Prostate gland (tissue), 2 donors: ENCODE data around the gene ADGB. TPM values are rescaled to one million over a fixed set of nuclear protein-coding genes. Genes with fewer than 3 reads are reported as not detected.
"Not testable (repeated sequence)": the region's sequence is repeated elsewhere in the genome, so short reads cannot be mapped to it uniquely, and the experiment has no call there.

ENCODE experiments used
- DNase-seq: peaks from one replicate; pipeline ENCODE4 v3.0.0-alpha.2; 2019; ENCODE audit warnings: low spot score
- H3K27ac ChIP-seq, 2 donors: fragments of 200-600 bp; sonication (generic); 2 replicates each; pipeline ENCODE4 v1.5.1; 2017 to 2019
- H3K27me3 ChIP-seq: fragments of 200-600 bp; sonication (generic); replicated peaks from 2 replicates; pipeline ENCODE4 v1.5.1; 2019; ENCODE audit not compliant: insufficient read depth
- H3K36me3 ChIP-seq, 2 donors: fragments of 200-600 bp; sonication (generic); 1 replicate in 1 of 2; 2 replicates in 1 of 2; pipeline versions ENCODE4 v1.5.1 to v1.8.1; 2017 to 2019
- H3K4me1 ChIP-seq: fragments of 200-600 bp; sonication (generic); replicated peaks from 2 replicates; pipeline ENCODE4 v1.5.1; 2019
- H3K4me3 ChIP-seq, 2 donors: fragments of 200-600 bp; sonication (generic); 2 replicates each; pipeline ENCODE4 v1.5.1; 2017 to 2019
- H3K9me3 ChIP-seq: fragments of 200-600 bp; sonication (generic); 2 replicates; pipeline ENCODE4 v1.5.1; 2017
- POLR2A ChIP-seq: fragments of 450-650 bp; IDR thresholded peaks from one replicate; pipeline ENCODE4 v1.6.1; 2016; ENCODE audit warnings: antibody characterized with exemption, mild to moderate bottlenecking
- POLR2AphosphoS5 ChIP-seq: sonication (generic); formaldehyde crosslinking; IDR thresholded peaks from one replicate; pipeline ENCODE4 v1.6.1; 2017; ENCODE audit warnings: antibody characterized with exemption
- WGBS: methylation state at CpG from one replicate; pipeline ENCODE4 v1.1.5; 2018; 5-methylcytosine and 5-hydroxymethylcytosine counted together
- intact Hi-C: fragments of 100-400 bp; cut with DNase I; formaldehyde crosslinking; loops from one replicate; pipeline ENCODE4 v1.14.2; 2022
- total RNA-seq, 2 donors: library from RNA; depleted of rRNA; stranded (reverse); fragments of >200 nt; gene quantifications; one replicate each; pipeline ENCODE4 v1.1.0, GENCODE V29; 2016
- TF ChIP-seq, protein P1 (sequence below), 4 experiments: fragments of 200-600 bp in 2 of 4; fragments of 450-650 bp in 2 of 4; sonication (generic) in 2 of 4; IDR thresholded peaks; 1 replicate in 3 of 4; 2 replicates in 1 of 4; pipeline ENCODE4 v1.5.1; 2016 to 2019; ENCODE audit warnings: antibody characterized with exemption in 4 of 4, mild to moderate bottlenecking in 2 of 4, moderate library complexity in 2 of 4

The ADGB gene
- total RNA-seq: 1 to 10 TPM in 1 of 2 donors, not detected in 1; 8.1 TPM

- Histone ChIP-seq H3K36me3 (no peaks in the 10 kb centered on the region), H3K27me3 (no peaks in the 10 kb centered on the region), H3K9me3 (no peaks in the 10 kb centered on the region), H3K4me3 (peak within 1 kb of the TSS; percentile 1 to 10), H3K27ac (no peak within 1 kb of the TSS), H3K4me1 (no peaks in the 10 kb centered on the region)
- intact Hi-C loops: no loop called here
- 7% methylated on average over 32 of the region's 32 CpGs for WGBS
- TF ChIP-seq, protein P1, sequence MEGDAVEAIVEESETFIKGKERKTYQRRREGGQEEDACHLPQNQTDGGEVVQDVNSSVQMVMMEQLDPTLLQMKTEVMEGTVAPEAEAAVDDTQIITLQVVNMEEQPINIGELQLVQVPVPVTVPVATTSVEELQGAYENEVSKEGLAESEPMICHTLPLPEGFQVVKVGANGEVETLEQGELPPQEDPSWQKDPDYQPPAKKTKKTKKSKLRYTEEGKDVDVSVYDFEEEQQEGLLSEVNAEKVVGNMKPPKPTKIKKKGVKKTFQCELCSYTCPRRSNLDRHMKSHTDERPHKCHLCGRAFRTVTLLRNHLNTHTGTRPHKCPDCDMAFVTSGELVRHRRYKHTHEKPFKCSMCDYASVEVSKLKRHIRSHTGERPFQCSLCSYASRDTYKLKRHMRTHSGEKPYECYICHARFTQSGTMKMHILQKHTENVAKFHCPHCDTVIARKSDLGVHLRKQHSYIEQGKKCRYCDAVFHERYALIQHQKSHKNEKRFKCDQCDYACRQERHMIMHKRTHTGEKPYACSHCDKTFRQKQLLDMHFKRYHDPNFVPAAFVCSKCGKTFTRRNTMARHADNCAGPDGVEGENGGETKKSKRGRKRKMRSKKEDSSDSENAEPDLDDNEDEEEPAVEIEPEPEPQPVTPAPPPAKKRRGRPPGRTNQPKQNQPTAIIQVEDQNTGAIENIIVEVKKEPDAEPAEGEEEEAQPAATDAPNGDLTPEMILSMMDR (IDR thresholded peaks at IDR 0.05): no peak
- TF ChIP-seq POLR2AphosphoS5: no peak
- DNase-seq: no peak
Observed at GRCh38 chr6:146598772-146599405, at the start of gene ADGB. ADGB (plus strand) TSS chr6:146598972; CDS start chr6:146599041, 69 bp downstream.

DNA sequence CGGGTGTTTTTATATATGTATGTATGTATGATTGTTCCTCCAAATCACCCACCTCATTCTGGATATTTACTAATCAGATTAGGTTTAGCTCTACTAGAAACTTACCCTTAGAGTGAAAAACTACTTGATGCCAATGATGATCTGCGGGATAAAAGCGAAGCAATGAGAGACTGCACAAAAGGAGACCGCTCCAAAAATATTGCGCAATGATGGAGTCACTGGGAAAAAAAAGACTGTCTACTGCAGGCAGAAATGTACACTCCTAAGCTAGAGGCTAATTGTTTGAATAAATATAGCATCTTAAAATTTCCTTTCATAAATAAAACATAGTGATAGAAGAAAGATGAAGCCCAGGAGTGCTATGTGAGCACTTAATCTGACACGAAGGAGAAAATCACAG lies 47.9 kb upstream of the ADGB start:
- no peak overlapping the region for H3K4me3 ChIP-seq
- H3K27me3 ChIP-seq: no peaks in the 10 kb centered on the region
- 94% methylated on average over 6 of the region's 6 CpGs for WGBS
- intact Hi-C loops: no loop called here
- no peak overlapping the region for H3K27ac ChIP-seq
- H3K4me1 ChIP-seq: no peaks in the 10 kb centered on the region
- H3K9me3 ChIP-seq: no peaks in the 10 kb centered on the region
- DNase-seq: no peak
- H3K36me3 ChIP-seq: no peaks in the 10 kb centered on the region
- TF ChIP-seq POLR2AphosphoS5: no peak
- TF ChIP-seq, protein P1 (IDR thresholded peaks at IDR 0.05): no peak
- no peak for TF ChIP-seq POLR2A

DNA sequence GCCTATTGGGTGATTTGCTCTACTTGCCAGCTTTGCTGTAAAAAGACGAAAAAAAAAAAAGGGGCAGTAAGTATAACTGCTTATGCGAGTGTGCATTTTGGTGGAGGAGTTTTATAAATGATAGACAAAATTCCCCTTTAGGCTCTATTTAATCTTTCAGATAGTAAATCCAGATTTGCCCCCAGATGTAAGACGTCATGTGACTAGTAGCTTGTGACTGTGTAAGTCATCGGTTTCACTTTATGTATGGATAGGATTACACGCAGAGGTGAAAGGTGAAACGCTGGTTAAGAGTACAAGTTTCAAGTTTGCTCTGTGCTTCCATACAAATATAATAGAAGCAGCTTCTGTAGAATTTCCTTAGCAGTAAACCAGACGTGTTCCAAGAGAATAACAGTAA lies 47.2 kb upstream of the ADGB start:
- H3K9me3 ChIP-seq: no peaks in the 10 kb centered on the region
- WGBS: 80% methylated on average over 7 of the region's 7 CpGs
- intact Hi-C loops: no loop called here
- no peaks in the 10 kb centered on the region for H3K36me3 ChIP-seq
- no peaks in the 10 kb centered on the region for H3K27me3 ChIP-seq
- no peak overlapping the region for H3K27ac ChIP-seq
- TF ChIP-seq POLR2A (no peak), POLR2AphosphoS5 (no peak)
- TF ChIP-seq, protein P1 (IDR thresholded peaks at IDR 0.05): no peak
- no peak overlapping the region for H3K4me3 ChIP-seq
- H3K4me1 ChIP-seq: no peaks in the 10 kb centered on the region
- DNase-seq: no peak

DNA sequence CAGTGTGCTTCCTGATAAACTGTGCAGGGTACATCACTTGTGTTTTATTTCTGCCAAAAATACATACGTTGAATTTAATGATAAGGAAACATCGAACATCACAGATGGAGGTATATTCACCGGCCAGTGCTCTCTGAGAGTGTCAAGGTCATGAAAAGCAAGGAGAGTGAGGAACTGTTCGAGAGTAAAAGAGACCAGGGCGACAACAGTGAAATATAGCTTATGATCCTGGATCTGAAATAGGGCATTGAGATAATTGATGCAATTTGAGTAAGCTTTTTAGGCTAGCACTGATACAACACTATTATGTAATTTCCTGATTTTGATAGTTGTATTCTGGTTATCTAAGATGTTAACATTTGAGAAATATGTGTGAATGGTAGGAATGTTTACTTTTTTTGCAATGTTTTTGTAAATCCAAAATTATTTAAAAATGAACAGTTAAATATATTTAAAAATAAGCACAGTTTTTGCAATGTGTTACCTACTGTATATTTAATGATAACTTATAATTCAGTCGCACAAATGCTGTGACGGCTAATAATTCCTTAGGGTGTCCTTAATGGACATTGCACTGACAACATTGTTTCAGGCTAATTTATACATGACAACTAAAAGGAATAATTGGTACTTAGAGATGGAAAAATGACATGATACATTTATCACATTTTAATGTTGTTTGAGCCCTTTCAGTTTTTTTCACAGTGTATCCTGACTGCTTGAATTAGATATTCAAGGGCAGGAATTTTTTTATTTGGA lies 45.2 kb upstream of the ADGB start:
- TF ChIP-seq, protein P1 (IDR thresholded peaks at IDR 0.05): no peak
- TF ChIP-seq POLR2AphosphoS5: no peak
- intact Hi-C loops: no loop called here
- DNase-seq: no peak
- Histone ChIP-seq H3K36me3 (no peaks in the 10 kb centered on the region), H3K27me3 (no peaks in the 10 kb centered on the region), H3K4me1 (no peaks in the 10 kb centered on the region), H3K4me3 (no peak overlapping the region), H3K27ac (no peak overlapping the region), H3K9me3 (no peaks in the 10 kb centered on the region)
- 89% methylated on average over 7 of the region's 7 CpGs for WGBS

GRCh38 chr6:146560607-146561006 lies 38.2 kb upstream of the ADGB start:
- Histone ChIP-seq H3K27me3 (no peaks in the 10 kb centered on the region), H3K27ac (no peak overlapping the region), H3K9me3 (no peaks in the 10 kb centered on the region), H3K36me3 (no peaks in the 10 kb centered on the region), H3K4me1 (no peaks in the 10 kb centered on the region), H3K4me3 (no peak overlapping the region)
- TF ChIP-seq POLR2A (no peak), POLR2AphosphoS5 (no peak)
- TF ChIP-seq, protein P1 (IDR thresholded peaks at IDR 0.05): no peak
- intact Hi-C loops: no loop called here
- WGBS: 40% methylated on average over 1 of the region's 1 CpG
- DNase-seq: no peak

- H3K9me3 ChIP-seq, H3K27ac ChIP-seq, H3K4me1 ChIP-seq, DNase-seq, H3K27me3 ChIP-seq, H3K4me3 ChIP-seq, H3K36me3 ChIP-seq, intact Hi-C loops: not testable (repeated sequence)
- WGBS: 83% methylated on average over 2 of the region's 2 CpGs
Observed at GRCh38 chr6:146566661-146567060, 32.1 kb upstream of the ADGB start.

DNA sequence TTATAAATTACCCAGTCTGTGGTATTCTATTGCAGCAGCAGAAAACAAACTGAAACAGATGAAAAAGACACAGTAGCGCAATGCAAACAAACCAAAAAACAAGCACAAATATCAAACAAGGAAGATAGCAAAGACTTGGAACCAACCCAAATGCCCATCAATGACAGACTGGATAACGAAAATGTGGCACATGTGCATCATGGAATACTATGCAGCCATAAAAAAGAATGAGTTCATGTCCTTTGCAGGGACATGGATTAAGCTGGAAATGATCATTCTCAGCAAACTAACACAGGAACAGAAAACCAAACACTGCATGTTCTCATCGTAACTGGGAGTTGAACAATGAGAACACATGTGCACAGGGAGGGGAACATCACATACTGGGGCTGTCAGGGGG lies 30.2 kb upstream of the ADGB start:
- DNase-seq, H3K4me1 ChIP-seq, intact Hi-C loops, H3K9me3 ChIP-seq, H3K27me3 ChIP-seq, H3K36me3 ChIP-seq, H3K27ac ChIP-seq, H3K4me3 ChIP-seq: not testable (repeated sequence)
- WGBS: 86% methylated on average over 3 of the region's 3 CpGs
